Spleen (tissue), 11 donors: ENCODE results near the gene ARHGDIG. TPM values are rescaled to one million over a fixed set of nuclear protein-coding genes. Genes with fewer than 3 reads are reported as not detected.

Experiments
- DNase-seq: peaks from one replicate; pipeline ENCODE4 v3.0.0-alpha.2; 2020
- H3K27ac ChIP-seq, 8 donors: fragments of 200-600 bp; sonication (generic) in 7 of 8; 1 replicate in 4 of 8; 2 replicates in 4 of 8; pipeline versions ENCODE4 v1.5.0 to v1.8.0; 2016 to 2021; ENCODE audit warnings: inconsistent platforms in 4 of 8, mild to moderate bottlenecking in 4 of 8, moderate library complexity in 1 of 8
- H3K27me3 ChIP-seq, 7 donors: fragments of 200-600 bp; sonication (generic) in 6 of 7; replicated peaks in 1 of 7; 1 replicate in 4 of 7; 2 replicates in 3 of 7; pipeline versions ENCODE4 v1.5.0 to v1.8.0; 2016 to 2021; ENCODE audit warnings: inconsistent platforms in 3 of 7, mild to moderate bottlenecking in 1 of 7
- H3K36me3 ChIP-seq, 6 donors: fragments of 200-600 bp; sonication (generic) in 5 of 6; 1 replicate in 4 of 6; 2 replicates in 2 of 6; pipeline versions ENCODE4 v1.5.0 to v1.8.0; 2016 to 2021; ENCODE audit warnings: inconsistent platforms in 2 of 6
- H3K4me1 ChIP-seq, 6 donors: fragments of 200-600 bp; sonication (generic) in 5 of 6; 1 replicate in 3 of 6; 2 replicates in 3 of 6; pipeline versions ENCODE4 v1.5.0 to v1.8.0; 2016 to 2021; ENCODE audit warnings: inconsistent platforms in 3 of 6
- H3K4me3 ChIP-seq, 8 donors: fragments of 200-600 bp; sonication (generic) in 7 of 8; 1 replicate in 4 of 8; 2 replicates in 4 of 8; pipeline versions ENCODE4 v1.5.0 to v1.8.0; 2016 to 2021; ENCODE audit warnings: inconsistent platforms in 4 of 8, mild to moderate bottlenecking in 4 of 8, moderate library complexity in 2 of 8
- H3K9me3 ChIP-seq, 8 donors: fragments of 200-600 bp; sonication (generic) in 7 of 8; 1 replicate in 4 of 8; 2 replicates in 4 of 8; pipeline versions ENCODE4 v1.5.0 to v1.8.0; 2016 to 2021; ENCODE audit warnings: inconsistent platforms in 4 of 8
- CTCF ChIP-seq, 11 experiments: fragments of 200-600 bp in 7 of 11; fragments of 450-650 bp in 4 of 11; sonication (generic) in 4 of 11; IDR thresholded peaks in 8 of 11; conservative IDR thresholded peaks in 3 of 11; 1 replicate in 7 of 11; 2 replicates in 4 of 11; pipeline versions ENCODE4 v1.4.0 to v1.8.0; 2016 to 2021; ENCODE audit warnings: antibody characterized with exemption in 11 of 11, inconsistent platforms in 4 of 11, mild to moderate bottlenecking in 1 of 11
- POLR2A ChIP-seq, 3 donors: fragments of 450-650 bp; IDR thresholded peaks; one replicate each; pipeline ENCODE4 v1.5.1; 2017; ENCODE audit warnings: antibody characterized with exemption in 3 of 3, mild to moderate bottlenecking in 1 of 3
- POLR2AphosphoS5 ChIP-seq, 3 donors: sonication (generic); formaldehyde crosslinking; IDR thresholded peaks; one replicate each; pipeline ENCODE4 v1.5.1; 2017; ENCODE audit warnings: antibody characterized with exemption in 3 of 3
- WGBS, 5 donors: extraction: QIAGEN DNeasy Blood & Tissue Kit in 3 of 5; methylation state at CpG; one replicate each; pipeline versions ENCODE4 v1.1.5 to v1.1.7; 2013 to 2018; 5-methylcytosine and 5-hydroxymethylcytosine counted together
- intact Hi-C: fragments of 100-400 bp; cut with DNase I; formaldehyde crosslinking; loops from one replicate; pipeline ENCODE4 v1.15.0; 2023; ENCODE audit warnings: low total_unique reads
- polyA plus RNA-seq, 3 donors: library from polyadenylated mRNA; stranded (reverse); fragments of 200-250 nt; gene quantifications; one replicate each; pipeline ENCODE4 v1.2.1, GENCODE V29; 2013
- total RNA-seq, 7 donors: library from RNA; depleted of rRNA in 3 of 7; stranded (reverse); fragments of >200 nt in 3 of 7; fragmentation: NEBNext Ultra II Directional in 4 of 7; extraction: Animal tissue kit (Norgen Biotek cat#: 25700) in 4 of 7; gene quantifications; one replicate each; pipeline versions ENCODE4 v1.1.0 to v1.2.1, GENCODE V29; 2016 to 2021
- donor health status: healthy with polysubstance abuse.
- donor health status: DM: no; HTN: no; CAD: no; lungs with moderate emphysema.
- donor health status: DM: no; HTN: no; CAD: no.
- donor health status: Bipolar disorder and iron deficiency.
- donor health status: healthy.
- donor health status: DM: no; HTN: no; CAD: no.
- donor health status: DM: yes; HTN: yes; CAD: no.

The ARHGDIG gene
- total and polyA plus RNA-seq, 10 donors, result 0.23 to 0.99 (median 0.26) TPM; not detected in 7

- H3K4me1 ChIP-seq, result peaks cover 0 to 71% (median 6%) of the 10 kb centered on the region in 6 donors
- H3K36me3 ChIP-seq, result peaks cover 0 to 46% (median 23%) of the 10 kb centered on the region in 6 donors
- intact Hi-C loops, result no loop called here
- H3K9me3 ChIP-seq, result no peaks in the 10 kb centered on the region
- no peak overlapping the region for H3K4me3 ChIP-seq
- H3K27me3 ChIP-seq, result no peaks in the 10 kb centered on the region
- 90 to 95% (median 95%) methylated on average over 20 to 22 of the region's 22 CpGs for WGBS, 5 donors
- no peak for DNase-seq
- TF ChIP-seq POLR2A (IDR thresholded peaks at IDR 0.05) (no peak), POLR2AphosphoS5 (IDR thresholded peaks at IDR 0.05) (peak in 1 of 3 donors; percentile 38)
- H3K27ac ChIP-seq, result no peak overlapping the region
Measured at GRCh38 chr16:318628-319027, 38.2 kb downstream of the ARHGDIG start.

DNA sequence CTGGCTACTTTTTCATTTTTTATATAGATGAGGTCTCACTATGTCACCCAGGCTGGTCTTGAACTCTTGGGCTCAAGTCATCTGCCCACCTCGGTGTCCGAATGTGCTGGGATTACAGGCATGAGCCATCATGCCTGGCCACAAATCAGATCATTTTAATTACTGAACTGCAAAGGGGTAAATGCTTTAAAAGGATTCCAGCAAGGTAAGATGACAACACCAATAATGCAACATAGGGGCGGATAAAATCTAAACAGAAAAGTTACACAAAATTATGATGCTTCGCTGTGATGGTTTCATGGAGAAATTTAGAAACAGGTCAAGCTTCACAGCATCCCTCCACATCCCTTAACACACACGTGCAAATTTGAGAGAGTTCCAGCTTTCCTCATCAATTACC lies 39.8 kb downstream of the ARHGDIG start:
- Histone ChIP-seq H3K4me1 (peaks cover under 1 to 76% (median 22%) of the 10 kb centered on the region in 6 donors), H3K9me3 (no peaks in the 10 kb centered on the region), H3K36me3 (peaks cover 0 to 32% (median 12%) of the 10 kb centered on the region in 6 donors), H3K27me3 (no peaks in the 10 kb centered on the region), H3K4me3 (no peak overlapping the region), H3K27ac (no peak overlapping the region)
- WGBS, 5 donors, result 90 to 96% (median 92%) methylated on average over 5 of the region's 5 CpGs
- intact Hi-C loops, result no loop called here
- no peak for TF ChIP-seq POLR2AphosphoS5 (IDR thresholded peaks at IDR 0.05)
- TF ChIP-seq POLR2A (IDR thresholded peaks at IDR 0.05), result no peak
- TF ChIP-seq CTCF (IDR thresholded peaks at IDR 0.05 in 8 of 11, conservative IDR thresholded peaks at IDR 0.05 in 3 of 11), result no peak
- no peak for DNase-seq

GRCh38 chr16:321532-321931 lies 41.1 kb downstream of the ARHGDIG start:
- intact Hi-C loops, result no loop called here
- TF ChIP-seq CTCF (IDR thresholded peaks at IDR 0.05 in 8 of 11, conservative IDR thresholded peaks at IDR 0.05 in 3 of 11) (no peak), POLR2A (IDR thresholded peaks at IDR 0.05) (no peak), POLR2AphosphoS5 (IDR thresholded peaks at IDR 0.05) (no peak)
- WGBS, 5 donors, result 80 to 90% (median 84%) methylated on average over 9 of the region's 9 CpGs
- H3K27me3 ChIP-seq, result no peaks in the 10 kb centered on the region
- H3K27ac ChIP-seq, result peak overlapping the region in 2 of 8 donors; percentile 5 to 37
- H3K36me3 ChIP-seq, result peaks cover 0 to 32% (median 12%) of the 10 kb centered on the region in 6 donors
- peaks cover 8 to 83% (median 32%) of the 10 kb centered on the region in 6 donors for H3K4me1 ChIP-seq
- no peak for DNase-seq
- no peaks in the 10 kb centered on the region for H3K9me3 ChIP-seq
- no peak overlapping the region for H3K4me3 ChIP-seq

- H3K36me3 ChIP-seq, result peaks cover 0 to 22% (median 12%) of the 10 kb centered on the region in 6 donors
- intact Hi-C loops, result no loop called here
- no peak for DNase-seq
- no peak overlapping the region for H3K27ac ChIP-seq
- WGBS, 5 donors, result 93 to 97% (median 95%) methylated on average over 13 of the region's 13 CpGs
- TF ChIP-seq CTCF (IDR thresholded peaks at IDR 0.05 in 8 of 11, conservative IDR thresholded peaks at IDR 0.05 in 3 of 11), result no peak
- TF ChIP-seq POLR2A (IDR thresholded peaks at IDR 0.05), result no peak
- TF ChIP-seq POLR2AphosphoS5 (IDR thresholded peaks at IDR 0.05), result no peak
- H3K27me3 ChIP-seq, result no peaks in the 10 kb centered on the region
- no peaks in the 10 kb centered on the region for H3K9me3 ChIP-seq
- no peak overlapping the region for H3K4me3 ChIP-seq
- peaks cover 15 to 85% (median 42%) of the 10 kb centered on the region in 6 donors for H3K4me1 ChIP-seq
Measured at GRCh38 chr16:322476-323143, 42.2 kb downstream of the ARHGDIG start.
